Posterior cingulate gyrus (tissue), 11 donors: ENCODE data around the gene KRTAP9-3.
A peak's percentile ranks its signal among the peaks of the same experiment; 100 is the strongest.
"Not testable (repeated sequence)": the region's sequence is repeated elsewhere in the genome, so short reads cannot be mapped to it uniquely, and the experiment has no call there.

Experiments used
- DNase-seq, 10 donors: peaks; one replicate each; pipeline versions ENCODE4 v3.0.0 to v3.0.0-alpha.2; 2020 to 2021; ENCODE audit warnings: mixed read lengths in 3 of 10
- intact Hi-C: fragments of 100-400 bp; cut with DNase I; formaldehyde crosslinking; loops from one replicate; pipeline ENCODE4 v1.15.1; 2023

KRTAP9-3 gene

DNA sequence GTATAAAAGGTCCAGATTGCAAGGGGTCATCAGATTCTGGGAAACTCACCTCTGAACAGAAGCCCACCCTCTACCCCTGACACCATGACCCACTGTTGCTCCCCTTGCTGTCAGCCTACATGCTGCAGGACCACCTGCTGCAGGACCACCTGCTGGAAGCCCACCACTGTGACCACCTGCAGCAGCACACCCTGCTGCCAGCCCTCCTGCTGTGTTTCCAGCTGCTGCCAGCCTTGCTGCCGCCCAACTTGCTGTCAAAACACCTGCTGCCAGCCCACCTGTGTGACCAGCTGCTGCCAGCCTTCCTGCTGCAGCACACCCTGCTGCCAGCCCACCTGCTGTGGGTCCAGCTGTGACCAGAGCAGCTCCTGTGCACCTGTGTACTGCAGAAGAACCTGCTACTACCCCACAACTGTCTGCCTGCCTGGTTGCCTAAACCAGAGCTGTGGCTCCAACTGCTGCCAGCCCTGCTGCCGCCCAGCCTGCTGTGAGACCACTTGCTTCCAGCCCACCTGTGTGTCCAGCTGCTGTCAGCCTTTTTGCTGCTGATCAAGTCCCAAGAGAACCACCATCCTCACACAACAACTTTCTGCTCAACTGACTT, 17.5 kb downstream of the KRTAP9-3 start, which contains the start of gene KRTAP9-4:
KRTAP9-4 (plus strand) TSS at position 51 of the 604 bp plus-strand sequence; CDS start at position 85, 34 bp downstream.
- intact Hi-C loops, DNase-seq: not testable (repeated sequence)

DNA sequence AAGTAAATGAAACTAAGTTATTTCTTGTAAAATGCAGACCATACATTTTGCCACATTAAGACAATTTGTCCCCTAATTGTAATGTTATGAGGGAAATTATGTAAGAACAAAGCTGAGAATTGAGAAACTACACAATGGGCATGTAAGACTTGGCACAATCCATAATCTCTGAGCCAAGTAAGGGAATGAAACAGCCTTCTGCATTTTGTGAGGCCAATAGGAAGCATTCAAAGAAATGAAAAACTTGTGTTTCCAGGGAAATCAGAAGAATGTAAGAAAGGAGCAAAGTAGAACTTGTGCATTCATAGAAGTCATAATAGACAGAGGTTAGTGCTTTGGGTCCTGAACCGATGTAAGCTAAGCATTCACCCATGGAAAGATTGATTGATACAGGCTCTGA, 19.0 kb downstream of the KRTAP9-3 start:
- no peak for DNase-seq

DNA sequence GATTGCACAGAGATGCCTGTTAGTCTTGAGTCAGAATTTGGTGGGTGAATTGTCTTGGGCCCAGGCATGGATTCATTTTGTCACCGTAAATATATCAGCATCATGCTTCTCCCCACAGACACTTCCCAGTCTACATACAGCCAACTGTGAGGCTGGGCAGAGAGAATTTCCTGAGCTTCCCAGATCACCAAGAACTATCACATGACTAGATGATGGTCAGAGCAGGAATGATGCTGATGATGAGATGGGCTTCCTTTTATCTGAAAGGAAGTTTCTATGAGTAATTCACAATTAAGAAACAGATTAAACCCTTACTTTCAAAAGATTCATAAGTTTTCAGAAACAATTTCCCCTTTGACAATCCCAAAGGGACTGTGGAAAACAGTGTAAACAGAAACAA, 22.6 kb downstream of the KRTAP9-3 start:
- intact Hi-C loops = no loop called here

More for the DNA sequence above, 19.0 kb downstream of the KRTAP9-3 start:
- intact Hi-C loops = no loop called here

GRCh38 chr17:41255381-41256290, 23.4 kb downstream of the KRTAP9-3 start, which contains the start of gene KRTAP9-9:
Gene KRTAP9-9, plus strand, starts transcription at chr17:41255384.
- DNase-seq = peak in 1 of 10 donors; percentile 69
- intact Hi-C loops = not testable (repeated sequence)

More for the DNA sequence above, 22.6 kb downstream of the KRTAP9-3 start:
- DNase-seq = no peak

- no peak for DNase-seq
- intact Hi-C loops = no loop called here
Observed at GRCh38 chr17:41256291-41256685, 24.0 kb downstream of the KRTAP9-3 start.

DNA sequence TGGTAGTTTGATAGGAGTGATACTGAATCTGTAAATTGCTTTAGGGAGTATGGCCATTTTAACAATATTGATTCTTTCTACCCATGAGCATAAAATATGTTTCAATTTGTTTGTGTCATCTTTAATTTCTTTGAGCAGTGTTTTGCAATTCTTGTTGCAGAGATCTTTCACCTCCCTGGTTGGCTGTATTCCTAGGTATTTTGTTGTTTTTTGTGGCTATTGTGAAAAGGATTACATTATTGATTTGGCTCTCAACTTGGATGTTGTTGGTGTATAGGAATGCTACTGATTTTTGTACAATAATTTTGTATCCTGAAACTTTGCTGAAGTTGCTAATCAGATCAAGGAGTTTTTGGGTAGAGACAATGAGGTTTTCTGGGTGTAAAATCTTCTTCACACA, 26.2 kb downstream of the KRTAP9-3 start:
- intact Hi-C loops = no loop called here

DNA sequence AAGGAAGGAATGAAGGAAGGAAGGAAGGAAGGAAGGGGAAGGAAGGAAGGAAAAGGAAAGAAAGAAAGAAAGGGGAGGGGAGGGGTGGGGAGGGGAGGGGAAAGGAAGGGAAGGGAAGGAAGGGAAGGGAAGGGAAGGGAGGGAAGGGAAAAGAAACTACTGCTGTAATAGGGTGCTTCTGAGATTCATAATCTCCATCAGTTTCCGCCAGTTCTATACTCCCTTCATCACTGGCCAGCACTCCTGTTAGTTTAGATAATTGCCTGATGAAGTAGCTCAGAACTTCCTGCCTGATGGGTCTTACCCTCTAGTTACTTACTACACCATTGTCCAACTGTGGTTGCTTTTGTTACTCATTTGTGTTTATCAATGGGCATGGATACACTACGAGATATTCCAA, 31.0 kb downstream of the KRTAP9-3 start:
- intact Hi-C loops = no loop called here
- DNase-seq = no peak

More for the DNA sequence above, 26.2 kb downstream of the KRTAP9-3 start:
- DNase-seq = no peak

DNA sequence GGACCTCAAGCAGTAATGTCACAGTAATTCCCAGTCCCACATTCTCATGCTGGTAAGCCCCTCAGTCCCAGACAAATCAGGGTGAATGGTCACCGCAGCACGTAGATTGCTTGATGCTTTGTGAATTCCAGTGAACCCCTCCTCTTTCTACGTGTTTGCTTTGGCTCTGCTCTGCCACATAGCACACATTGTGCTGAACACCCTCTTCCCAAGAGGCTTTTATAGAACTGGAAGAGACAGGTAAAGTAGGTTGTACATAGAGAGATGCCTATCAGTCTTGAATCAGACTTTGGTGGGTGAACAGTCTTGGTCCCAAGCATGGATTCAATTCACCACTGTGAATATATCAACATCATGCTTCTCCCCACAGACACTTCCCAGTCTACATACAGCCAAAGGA, 32.4 kb downstream of the KRTAP9-3 start:
- intact Hi-C loops = no loop called here
- DNase-seq = no peak

DNA sequence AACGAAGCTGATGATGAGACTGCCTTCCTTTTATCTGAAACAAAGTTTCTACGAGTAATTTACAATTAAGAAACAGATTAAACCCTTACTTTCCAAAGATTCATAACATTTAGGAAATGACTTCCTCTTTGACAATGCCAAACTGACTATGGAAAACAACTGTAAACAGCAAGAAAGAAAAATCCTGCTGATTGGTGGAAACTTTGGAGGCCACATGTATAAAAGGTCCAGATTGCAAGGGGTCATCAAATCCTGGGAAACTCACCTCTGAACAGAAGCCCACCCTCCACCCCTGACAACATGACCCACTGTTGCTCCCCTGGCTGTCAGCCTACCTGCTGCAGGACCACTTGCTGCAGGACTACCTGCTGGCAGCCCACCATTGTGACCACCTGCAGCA, 32.8 kb downstream of the KRTAP9-3 start, which contains the start of gene KRTAP9-6:
KRTAP9-6 (plus strand) TSS at position 301 of the 400 bp plus-strand sequence; CDS start at position 301, 0 bp downstream.
- intact Hi-C loops = no loop called here
- no peak for DNase-seq

DNA sequence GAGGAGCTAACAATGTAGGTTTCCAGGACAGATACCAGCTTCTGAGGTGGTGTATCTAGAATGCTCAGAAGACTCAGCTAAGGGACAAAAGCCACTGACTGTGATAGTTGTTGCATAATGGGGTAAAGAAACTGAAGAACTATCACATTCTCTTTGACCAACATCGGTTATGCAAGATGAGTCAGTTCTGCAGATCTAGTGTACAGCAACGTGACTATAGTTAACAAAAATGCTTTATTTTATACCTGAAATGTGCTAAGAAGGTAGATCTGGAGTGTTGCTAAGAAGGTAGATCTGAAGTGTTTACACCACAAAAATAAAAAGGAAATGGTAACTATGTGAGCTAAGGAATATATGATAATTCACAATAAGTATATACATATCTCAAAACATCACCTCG, 35.5 kb downstream of the KRTAP9-3 start:
- intact Hi-C loops = no loop called here
- no peak for DNase-seq

- intact Hi-C loops, DNase-seq: not testable (repeated sequence)
Observed at GRCh38 chr17:41271323-41271722, 39.1 kb downstream of the KRTAP9-3 start.

DNA sequence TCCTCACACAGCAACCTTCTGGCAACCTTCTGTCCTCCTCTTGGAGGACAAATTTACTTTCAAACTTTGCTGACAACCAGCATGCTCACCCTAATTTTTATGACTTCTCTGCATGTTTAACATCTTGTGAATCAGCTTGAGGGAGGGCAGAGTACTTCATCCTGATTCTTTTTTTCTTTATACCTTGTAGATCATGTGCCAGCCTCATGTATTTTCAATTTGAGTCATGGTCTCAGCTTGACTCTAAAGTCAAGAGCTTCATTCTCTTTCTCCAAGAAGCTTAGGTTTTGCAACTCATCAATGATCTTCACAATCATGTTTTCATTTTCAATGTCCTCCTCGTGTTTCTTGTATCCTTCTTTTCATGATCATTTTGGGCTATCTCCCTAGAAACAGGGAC, 39.6 kb downstream of the KRTAP9-3 start:
- intact Hi-C loops = no loop called here
- DNase-seq = no peak

DNA sequence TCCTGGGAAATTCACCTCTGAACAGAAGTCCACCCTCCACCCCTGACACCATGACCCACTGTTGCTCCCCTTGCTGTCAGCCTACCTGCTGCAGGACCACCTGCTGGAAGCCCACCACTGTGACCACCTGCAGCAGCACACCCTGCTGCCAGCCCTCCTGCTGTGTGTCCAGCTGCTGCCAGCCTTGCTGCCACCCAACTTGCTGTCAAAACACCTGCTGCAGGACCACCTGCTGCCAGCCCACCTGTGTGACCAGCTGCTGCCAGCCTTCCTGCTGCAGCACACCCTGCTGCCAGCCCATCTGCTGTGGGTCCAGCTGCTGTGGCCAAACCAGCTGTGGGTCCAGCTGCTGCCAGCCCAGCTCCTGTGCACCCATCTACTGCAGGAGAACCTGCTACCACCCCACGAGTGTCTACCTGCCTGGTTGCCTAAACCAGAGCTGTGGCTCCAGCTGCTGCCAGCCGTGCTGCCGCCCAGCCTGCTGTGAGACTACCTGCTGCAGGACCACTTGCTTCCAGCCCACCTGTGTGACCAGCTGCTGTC, 43.5 kb downstream of the KRTAP9-3 start, which contains the start of gene KRTAP9-7:
KRTAP9-7 (plus strand) TSS at position 51 of the 543 bp plus-strand sequence; CDS start at position 51, 0 bp downstream.
- intact Hi-C loops = not testable (repeated sequence)
- DNase-seq = peak in 1 of 10 donors; percentile 75

- intact Hi-C loops = no loop called here
- no peak for DNase-seq
Observed at GRCh38 chr17:41278176-41278955, 46.1 kb downstream of the KRTAP9-3 start.
